PC-3 (cell line): ENCODE data around the gene KDM5A. TPM values are rescaled to one million over a fixed set of nuclear protein-coding genes. Genes with fewer than 3 reads are reported as not detected.
"Not testable (repeated sequence)": the region's sequence is repeated elsewhere in the genome, so short reads cannot be mapped to it uniquely, and the experiment has no call there.

Experiments
- ATAC-seq: fragments of 200-7000 bp; cut with Tn5 transposase; 2 replicates; pipeline ENCODE4 v1.9.1; 2020; ENCODE audit warnings: mild to moderate bottlenecking, moderate library complexity
- BruUV-seq: library from RNA; stranded (reverse); fragments of 400-500 nt; replicated peaks from 2 replicates; lab custom pipeline; 2021; lab: Mats Ljungman, UMichigan
- CTCF ChIA-PET: fragments of 300-600 bp; sonication (Branson Sonifier 250); formaldehyde crosslinking; loops from one replicate; lab custom pipeline; 2022; ENCODE audit warnings: antibody characterized with exemption; lab: Charles Lee
- POLR2A ChIA-PET: fragments of 300-600 bp; sonication (Branson Sonifier 250); formaldehyde crosslinking; loops from one replicate; lab custom pipeline; 2022; ENCODE audit warnings: antibody characterized with exemption; ENCODE audit not compliant: unreplicated experiment; lab: Charles Lee
- DNase-seq: peaks from one replicate; pipeline ENCODE4 v3.0.0-alpha.2; 2015
- H2AFZ ChIP-seq: fragments of 300-600 bp; sonication (generic); 2 replicates; pipeline ENCODE4 v1.6.0; 2016; ENCODE audit warnings: antibody characterized with exemption, low read length
- H3F3A ChIP-seq: fragments of 300-600 bp; sonication (generic); one replicate; pipeline ENCODE4 v1.6.0; 2017; ENCODE audit warnings: antibody characterized with exemption, low read length, control low read depth, mild to moderate bottlenecking; ENCODE audit not compliant: unreplicated experiment
- H3K27ac ChIP-seq: fragments of 300-600 bp; sonication (generic); 2 replicates; pipeline ENCODE4 v1.5.1; 2016; ENCODE audit warnings: mild to moderate bottlenecking, low read length
- H3K27me3 ChIP-seq: fragments of 300-600 bp; sonication (generic); 2 replicates; pipeline ENCODE4 v1.6.1; 2016; ENCODE audit warnings: low read length, mixed read lengths
- H3K36me3 ChIP-seq: fragments of 300-600 bp; sonication (generic); 2 replicates; pipeline ENCODE4 v1.6.1; 2016; ENCODE audit warnings: low read depth, mixed run types, low read length, mixed read lengths
- H3K4me1 ChIP-seq: fragments of 300-600 bp; sonication (generic); 2 replicates; pipeline ENCODE4 v1.5.1; 2016; ENCODE audit warnings: low read length; ENCODE audit not compliant: insufficient read depth
- H3K4me2 ChIP-seq: fragments of 300-600 bp; sonication (generic); 2 replicates; pipeline ENCODE4 v1.6.0; 2016; ENCODE audit warnings: low read length
- H3K4me3 ChIP-seq: fragments of 300-600 bp; sonication (generic); 2 replicates; pipeline ENCODE4 v1.5.1; 2016; ENCODE audit warnings: mild to moderate bottlenecking, low read length, mixed read lengths
- H3K79me2 ChIP-seq: fragments of 300-600 bp; sonication (generic); 2 replicates; pipeline ENCODE4 v1.6.1; 2017; ENCODE audit warnings: low read length, mixed read lengths
- H3K9ac ChIP-seq: fragments of 300-600 bp; sonication (generic); 2 replicates; pipeline ENCODE4 v1.6.0; 2016; ENCODE audit warnings: mild to moderate bottlenecking, low read length
- H3K9me2 ChIP-seq: fragments of 300-600 bp; sonication (generic); replicated peaks from 2 replicates; pipeline ENCODE4 v1.6.1; 2016; ENCODE audit warnings: mixed run types, low read length, mixed read lengths
- H3K9me3 ChIP-seq: fragments of 300-600 bp; sonication (generic); 2 replicates; pipeline ENCODE4 v1.6.1; 2016; ENCODE audit warnings: low read length, mixed read lengths
- H4K20me1 ChIP-seq: fragments of 300-600 bp; sonication (generic); 2 replicates; pipeline ENCODE4 v1.6.1; 2016; ENCODE audit warnings: low read length, mixed read lengths
- CTCF ChIP-seq: fragments of 300-600 bp; sonication (generic); conservative IDR thresholded peaks from 2 replicates; pipeline ENCODE4 v1.5.1; 2017; ENCODE audit warnings: antibody characterized with exemption, low read depth, mild to moderate bottlenecking, low read length
- EZH2 ChIP-seq: fragments of 300-600 bp; sonication (generic); IDR thresholded peaks from one replicate; pipeline ENCODE4 v1.6.1; 2017; ENCODE audit warnings: antibody characterized with exemption, mild to moderate bottlenecking, low read length; ENCODE audit not compliant: unreplicated experiment
- EZH2phosphoT487 ChIP-seq: fragments of 300-600 bp; sonication (generic); IDR thresholded peaks from 2 replicates; pipeline ENCODE4 v1.6.1; 2018; ENCODE audit warnings: mild to moderate bottlenecking, antibody characterized with exemption, low read length, borderline replicate concordance
- intact Hi-C: fragments of 100-400 bp; cut with micrococcal nuclease; formaldehyde crosslinking; loops from 2 replicates; pipeline ENCODE4 v1.9.0; 2023
- total RNA-seq: library from RNA; depleted of rRNA; stranded (reverse); fragments of >200 nt; gene quantifications from 2 replicates; pipeline ENCODE4 v1.2.3, GENCODE V29; 2014

Gene KDM5A
- total RNA-seq, 1 experiment from 2014 or later: 27.8 TPM

DNA sequence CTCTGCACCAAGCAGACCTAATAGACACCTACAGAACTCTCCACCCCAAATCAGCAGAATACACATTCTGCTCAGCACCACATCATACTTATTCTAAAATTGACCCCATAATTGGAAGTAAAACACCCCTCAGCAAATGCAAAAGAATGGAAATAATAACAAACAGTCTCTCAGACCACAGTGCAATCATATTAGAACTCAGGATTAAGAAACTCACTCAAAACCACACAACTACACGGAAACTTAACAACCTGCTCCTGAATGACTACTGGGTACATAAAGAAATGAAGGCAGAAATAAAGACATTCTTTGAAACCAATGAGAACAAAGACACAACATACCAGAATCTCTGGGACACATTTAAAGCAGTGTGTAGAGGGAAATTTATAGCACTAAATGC is 89.0 kb downstream of the KDM5A start:
- H3K9me2 ChIP-seq, H3K4me1 ChIP-seq, H3K79me2 ChIP-seq, H3K27ac ChIP-seq, H3K4me2 ChIP-seq, intact Hi-C loops, H3K9ac ChIP-seq, H3K9me3 ChIP-seq, H3F3A ChIP-seq, H2AFZ ChIP-seq, DNase-seq, BruUV-seq, POLR2A ChIA-PET, H3K27me3 ChIP-seq, ATAC-seq, H3K4me3 ChIP-seq, CTCF ChIA-PET, H4K20me1 ChIP-seq: not testable (repeated sequence)
- peaks cover 22% of the 10 kb centered on the region for H3K36me3 ChIP-seq

DNA sequence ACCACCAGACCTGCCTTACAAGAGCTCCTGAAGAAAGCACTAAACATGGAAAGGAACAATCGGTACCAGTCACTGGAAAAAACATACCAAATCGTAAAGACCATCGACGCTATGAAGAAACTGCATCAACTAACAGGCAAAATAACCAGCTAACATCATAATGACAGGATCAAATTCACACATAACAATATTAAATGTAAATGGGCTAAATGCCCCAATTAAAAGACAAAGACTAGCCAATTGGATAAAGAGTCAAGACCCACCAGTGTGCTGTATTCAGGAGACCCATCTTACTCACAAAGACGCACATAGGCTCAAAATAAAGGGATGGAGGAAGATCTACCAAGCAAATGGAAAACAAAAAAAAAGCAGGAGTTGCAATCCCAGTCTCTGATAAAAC is 89.6 kb downstream of the KDM5A start:
- H3K9me2 ChIP-seq, ATAC-seq, H3K27me3 ChIP-seq, H3K27ac ChIP-seq, POLR2A ChIA-PET, H3K9ac ChIP-seq, H3K4me1 ChIP-seq, BruUV-seq, CTCF ChIA-PET, H3K4me2 ChIP-seq, H3K9me3 ChIP-seq, H3K79me2 ChIP-seq, intact Hi-C loops, H3F3A ChIP-seq, H2AFZ ChIP-seq, H3K4me3 ChIP-seq, H4K20me1 ChIP-seq, DNase-seq: not testable (repeated sequence)
- peaks cover 24% of the 10 kb centered on the region for H3K36me3 ChIP-seq

DNA sequence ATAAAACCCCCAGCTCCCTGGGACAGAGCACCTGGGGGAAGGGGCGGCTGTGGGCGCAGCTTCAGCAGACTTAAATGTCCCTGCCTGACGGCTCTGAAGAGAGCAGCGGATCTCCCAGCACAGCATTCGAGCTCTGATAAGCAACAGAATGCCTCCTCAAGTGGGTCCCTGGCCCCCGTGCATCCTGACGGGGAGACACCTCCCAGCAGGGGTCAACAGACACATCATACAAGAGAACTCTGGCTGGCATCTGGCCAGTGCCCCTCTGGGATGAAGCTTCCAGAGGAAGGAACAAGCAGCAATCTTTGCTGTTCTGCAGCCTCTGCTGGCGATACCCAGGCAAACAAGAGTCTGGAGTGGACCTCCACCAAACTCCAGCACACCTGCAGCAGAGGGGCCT is 91.1 kb downstream of the KDM5A start:
- H3K4me1 ChIP-seq, H3K9me2 ChIP-seq, H3K4me3 ChIP-seq, H3K79me2 ChIP-seq, H4K20me1 ChIP-seq, H3K9ac ChIP-seq, ATAC-seq, H3K27me3 ChIP-seq, DNase-seq, H3F3A ChIP-seq, H2AFZ ChIP-seq, H3K9me3 ChIP-seq, CTCF ChIA-PET, H3K4me2 ChIP-seq, H3K27ac ChIP-seq, POLR2A ChIA-PET, BruUV-seq, intact Hi-C loops: not testable (repeated sequence)
- peaks cover 33% of the 10 kb centered on the region for H3K36me3 ChIP-seq

DNA sequence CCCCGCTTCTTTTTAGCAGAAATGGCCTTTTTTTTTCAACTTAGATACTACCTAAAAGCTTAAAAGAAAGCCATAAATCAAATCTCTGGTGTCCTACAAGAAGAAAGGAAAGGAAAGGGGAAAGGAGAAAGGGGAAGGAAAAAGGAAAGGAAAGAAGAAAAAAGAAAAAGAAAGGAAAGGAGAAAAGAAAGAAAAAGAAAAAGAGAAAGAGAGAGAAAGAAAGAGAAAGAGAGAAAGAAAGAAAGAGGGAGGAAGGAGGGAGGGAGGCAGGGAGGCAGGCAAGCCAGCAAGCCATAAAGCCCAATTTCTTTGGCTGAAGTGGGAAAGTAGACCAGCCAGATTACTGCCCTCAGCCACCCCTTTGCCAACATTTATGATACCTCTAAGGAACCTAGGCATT is 94.0 kb downstream of the KDM5A start:
- Histone ChIP-seq H3F3A (no peaks in the 10 kb centered on the region), H2AFZ (no peak overlapping the region), H3K9me2 (no peaks in the 10 kb centered on the region), H3K79me2 (no peaks in the 10 kb centered on the region), H3K9ac (no peak overlapping the region), H3K36me3 (peaks cover 42% of the 10 kb centered on the region), H4K20me1 (no peaks in the 10 kb centered on the region), H3K4me2 (no peak overlapping the region), H3K4me1 (no peaks in the 10 kb centered on the region), H3K4me3 (no peak overlapping the region), H3K27ac (no peak overlapping the region), H3K9me3 (no peaks in the 10 kb centered on the region), H3K27me3 (no peaks in the 10 kb centered on the region)
- TF ChIP-seq EZH2phosphoT487 (no peak), CTCF (no peak), EZH2 (no peak)
- POLR2A ChIA-PET: no interaction called here
- DNase-seq: no peak
- CTCF ChIA-PET: no interaction called here
- BruUV-seq: no TSS peak
- intact Hi-C loops: no loop called here
- no peak for ATAC-seq
